ENCODE data around the gene OR5K3.

- TF ChIP-seq, protein P1, sequence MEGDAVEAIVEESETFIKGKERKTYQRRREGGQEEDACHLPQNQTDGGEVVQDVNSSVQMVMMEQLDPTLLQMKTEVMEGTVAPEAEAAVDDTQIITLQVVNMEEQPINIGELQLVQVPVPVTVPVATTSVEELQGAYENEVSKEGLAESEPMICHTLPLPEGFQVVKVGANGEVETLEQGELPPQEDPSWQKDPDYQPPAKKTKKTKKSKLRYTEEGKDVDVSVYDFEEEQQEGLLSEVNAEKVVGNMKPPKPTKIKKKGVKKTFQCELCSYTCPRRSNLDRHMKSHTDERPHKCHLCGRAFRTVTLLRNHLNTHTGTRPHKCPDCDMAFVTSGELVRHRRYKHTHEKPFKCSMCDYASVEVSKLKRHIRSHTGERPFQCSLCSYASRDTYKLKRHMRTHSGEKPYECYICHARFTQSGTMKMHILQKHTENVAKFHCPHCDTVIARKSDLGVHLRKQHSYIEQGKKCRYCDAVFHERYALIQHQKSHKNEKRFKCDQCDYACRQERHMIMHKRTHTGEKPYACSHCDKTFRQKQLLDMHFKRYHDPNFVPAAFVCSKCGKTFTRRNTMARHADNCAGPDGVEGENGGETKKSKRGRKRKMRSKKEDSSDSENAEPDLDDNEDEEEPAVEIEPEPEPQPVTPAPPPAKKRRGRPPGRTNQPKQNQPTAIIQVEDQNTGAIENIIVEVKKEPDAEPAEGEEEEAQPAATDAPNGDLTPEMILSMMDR (IDR thresholded peaks at IDR 0.05; ENCODE audit: insufficient read depth, low read depth, low read length) = no peak
- no peak for TF ChIP-seq EZH2 (IDR thresholded peaks at IDR 0.05; ENCODE audit: insufficient read depth, low read length)
Measured at GRCh38 chr3:98376631-98377030, 13.8 kb upstream of the OR5K3 start.
